Body of pancreas (tissue), 4 donors: ENCODE results near the gene DNAH7.

ENCODE experiments used
- CTCF ChIP-seq, 7 experiments: fragments of 450-650 bp in 4 of 7; fragments of 200-600 bp in 3 of 7; sonication (generic) in 3 of 7; IDR thresholded peaks; one replicate each; pipeline ENCODE4 v1.5.1; 2016 to 2019; ENCODE audit warnings: antibody characterized with exemption in 7 of 7
- POLR2A ChIP-seq, 3 donors: fragments of 450-650 bp; IDR thresholded peaks; one replicate each; pipeline ENCODE4 v1.6.1; 2016; ENCODE audit warnings: antibody characterized with exemption in 3 of 3, mild to moderate bottlenecking in 2 of 3

GRCh38 chr2:195819276-195819675, 249.4 kb downstream of the DNAH7 start:
- TF ChIP-seq POLR2A (IDR thresholded peaks at IDR 0.05) (no peak), CTCF (IDR thresholded peaks at IDR 0.05) (no peak)
